Smooth muscle cell of the pulmonary artery (primary cell): ENCODE data around the gene WBP2. TPM values are rescaled to one million over a fixed set of nuclear protein-coding genes. Genes with fewer than 3 reads are reported as not detected.

Experiments
- total RNA-seq: library from RNA; depleted of rRNA; stranded (reverse); fragments of >200 nt; gene quantifications from 2 replicates; pipeline ENCODE4 v1.2.3, GENCODE V29; 2014

The WBP2 gene
- total RNA-seq = 45.3 and 64.9 TPM in 2 replicates

GRCh38 chr17:75855310-75856061 is at the start of gene WBP2:
WBP2 (minus strand) TSS chr17:75855335; CDS start chr17:75855297, 38 bp downstream.

DNA sequence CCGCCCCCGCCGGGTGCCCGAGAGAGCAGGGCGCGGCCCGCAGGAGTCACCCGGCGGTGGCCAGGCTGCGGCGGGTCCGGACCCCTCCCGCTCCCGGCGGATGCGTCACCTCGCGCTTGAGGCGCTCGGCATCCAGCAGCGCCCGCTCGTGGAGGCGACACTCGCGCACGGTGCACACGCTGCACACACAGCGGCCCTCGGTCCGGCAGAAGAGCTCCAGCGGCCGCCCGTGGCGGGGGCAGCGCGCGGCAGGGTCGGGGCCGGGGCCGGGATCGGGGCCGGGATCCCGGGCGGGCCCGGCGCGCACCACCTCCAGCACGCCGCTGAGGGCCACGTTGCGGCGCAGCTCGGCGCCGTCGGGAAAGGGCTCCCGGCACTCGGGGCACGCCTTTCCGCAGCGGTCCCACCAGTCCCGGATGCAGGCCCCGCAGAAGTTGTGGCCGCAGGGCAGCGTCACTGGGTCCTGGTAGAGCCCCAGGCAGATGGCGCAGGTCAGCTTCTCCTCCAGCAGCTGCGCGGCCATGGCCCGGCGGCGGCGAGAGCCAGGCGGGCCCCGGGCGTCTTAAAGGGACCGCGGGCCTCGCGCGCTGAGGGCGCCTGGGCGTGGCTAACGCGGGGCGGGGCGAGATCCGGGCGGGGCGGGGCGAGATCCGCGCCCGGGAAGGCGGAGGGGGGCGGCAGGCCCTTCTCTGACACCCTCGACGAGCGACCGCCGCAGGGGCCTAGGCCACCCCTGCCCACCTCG is 41.5 kb upstream of the WBP2 start, which contains the start of gene TRIM65:
TSS of gene TRIM65 (minus strand) at position 537 of the 745 bp plus-strand sequence. CDS start at position 523, 14 bp downstream.

GRCh38 chr17:75878174-75878998 is 23.3 kb upstream of the WBP2 start, which contains the start of gene TRIM47:
TRIM47 (minus strand) TSS chr17:75878581; CDS start chr17:75878548, 33 bp downstream.

GRCh38 chr17:75843577-75844529 is 11.3 kb downstream of the WBP2 start, which contains the start of gene UNC13D:
UNC13D (minus strand) TSS chr17:75844404; CDS start chr17:75844337, 67 bp downstream.

Other genes with a start within 250 kb of the WBP2 start
- gene SMIM5, start 221.9 kb downstream of the WBP2 start, total RNA-seq = 0.07 TPM in 1 of 2 replicates, not detected in the other
- 16.7 and 24.2 TPM in 2 replicates for gene RECQL5, start 188.2 kb downstream of the WBP2 start, total RNA-seq
- gene SAP30BP, start 188.0 kb downstream of the WBP2 start, total RNA-seq = 36.0 and 42.2 TPM in 2 replicates
- 0.13 and 0.69 TPM in 2 replicates for gene ITGB4, start 133.9 kb downstream of the WBP2 start, total RNA-seq
- 34.0 and 49.6 TPM in 2 replicates for gene GALK1, start 90.1 kb downstream of the WBP2 start, total RNA-seq
- gene UNK, start 70.5 kb downstream of the WBP2 start, total RNA-seq = 18.5 and 19.3 TPM in 2 replicates
- gene UNC13D, start 10.9 kb downstream of the WBP2 start, total RNA-seq = 1.8 and 3.0 TPM in 2 replicates
- 13.1 and 17.7 TPM in 2 replicates for gene TRIM47, start 23.2 kb upstream of the WBP2 start, total RNA-seq
- gene TRIM65, start 41.6 kb upstream of the WBP2 start, total RNA-seq = 16.5 and 26.6 TPM in 2 replicates
- 23.9 and 28.4 TPM in 2 replicates for gene MRPL38, start 49.5 kb upstream of the WBP2 start, total RNA-seq
- gene FBF1, start 85.7 kb upstream of the WBP2 start, total RNA-seq = 12.8 and 15.9 TPM in 2 replicates
- gene ACOX1, start 123.8 kb upstream of the WBP2 start, total RNA-seq = 55.8 and 58.2 TPM in 2 replicates
- 12.5 and 13.6 TPM in 2 replicates for gene TEN1, start 123.9 kb upstream of the WBP2 start, total RNA-seq
- gene CDK3, start 145.5 kb upstream of the WBP2 start, total RNA-seq = 2.3 and 3.4 TPM in 2 replicates
- gene EVPL, start 172.0 kb upstream of the WBP2 start, total RNA-seq = under 0.01 and 0.10 TPM in 2 replicates
- 54.3 and 58.6 TPM in 2 replicates for gene SRP68, start 217.2 kb upstream of the WBP2 start, total RNA-seq
- gene GALR2, start 219.4 kb upstream of the WBP2 start, total RNA-seq = not detected in 2 replicates
- gene ZACN, start 223.8 kb upstream of the WBP2 start, total RNA-seq = 0.26 TPM in 1 of 2 replicates, not detected in the other
- 92.7 and 110 TPM in 2 replicates for gene EXOC7, start 248.5 kb upstream of the WBP2 start, total RNA-seq